ENCODE results near the gene LHFPL2.
"Not testable (repeated sequence)": the region's sequence is repeated elsewhere in the genome, so short reads cannot be mapped to it uniquely, and the experiment has no call there.

LHFPL2 gene

GRCh38 chr5:78689540-78690252 is 41.1 kb upstream of the LHFPL2 start:
- TF ChIP-seq YY1 (IDR thresholded peaks at IDR 0.05; ENCODE audit: insufficient read depth, insufficient read length) (no peak), SUZ12 (IDR thresholded peaks at IDR 0.05; ENCODE audit: extremely low read depth, insufficient read depth, insufficient read length) (no peak), ZNF274 (IDR thresholded peaks at IDR 0.05; ENCODE audit: low read depth, low read length) (no peak)
- no peaks in the 10 kb centered on the region; the same call in 1 of the 2 replicates for H3K9me3 ChIP-seq (ENCODE audit: insufficient read depth, low read length)
- no peaks in the 10 kb centered on the region for H3K4me1 ChIP-seq (ENCODE audit: insufficient read depth, insufficient read length)
- no peak for DNase-seq (ENCODE audit: low read depth, low spot score)
- no peaks in the 10 kb centered on the region for H3K27me3 ChIP-seq (ENCODE audit: insufficient read depth, insufficient read length)
- no peak overlapping the region for H3K9ac ChIP-seq (ENCODE audit: insufficient read length, low read depth)
- no peak overlapping the region for H3K4me3 ChIP-seq (ENCODE audit: insufficient read length, low read depth)
- no peaks in the 10 kb centered on the region for H3K36me3 ChIP-seq (ENCODE audit: insufficient read depth, insufficient read length, low read length)

GRCh38 chr5:78687514-78687913 is 38.9 kb upstream of the LHFPL2 start:
- H3K4me3 ChIP-seq (ENCODE audit: insufficient read length, low read depth); H3K9ac ChIP-seq (ENCODE audit: insufficient read length, low read depth); H3K36me3 ChIP-seq (ENCODE audit: insufficient read depth, insufficient read length, low read length); H3K4me1 ChIP-seq (ENCODE audit: insufficient read depth, insufficient read length); H3K27me3 ChIP-seq (ENCODE audit: insufficient read depth, insufficient read length); DNase-seq (ENCODE audit: low read depth, low spot score); H3K9me3 ChIP-seq (ENCODE audit: insufficient read depth, low read length): not testable (repeated sequence)

- not testable (repeated sequence) for DNase-seq (ENCODE audit: low read depth, low spot score); H3K27me3 ChIP-seq (ENCODE audit: insufficient read depth, insufficient read length); H3K36me3 ChIP-seq (ENCODE audit: insufficient read depth, insufficient read length, low read length)
Measured at GRCh38 chr5:78683905-78684304, 35.3 kb upstream of the LHFPL2 start.

GRCh38 chr5:78679905-78680304 is 31.3 kb upstream of the LHFPL2 start:
- Histone ChIP-seq H3K9me3 (ENCODE audit: insufficient read depth, low read length) (peaks cover 11% of the 10 kb centered on the region; the same call in 1 of the 2 replicates), H3K27me3 (ENCODE audit: insufficient read depth, insufficient read length) (no peaks in the 10 kb centered on the region), H3K4me3 (ENCODE audit: insufficient read length, low read depth) (no peak overlapping the region), H3K36me3 (ENCODE audit: insufficient read depth, insufficient read length, low read length) (no peaks in the 10 kb centered on the region), H3K4me1 (ENCODE audit: insufficient read depth, insufficient read length) (no peaks in the 10 kb centered on the region), H3K9ac (ENCODE audit: insufficient read length, low read depth) (no peak overlapping the region)
- TF ChIP-seq ZNF274 (IDR thresholded peaks at IDR 0.05; ENCODE audit: low read depth, low read length) (no peak), SUZ12 (IDR thresholded peaks at IDR 0.05; ENCODE audit: extremely low read depth, insufficient read depth, insufficient read length) (no peak), YY1 (IDR thresholded peaks at IDR 0.05; ENCODE audit: insufficient read depth, insufficient read length) (no peak)
- DNase-seq (ENCODE audit: low read depth, low spot score), result no peak

More at GRCh38 chr5:78683905-78684304, 35.3 kb upstream of the LHFPL2 start:
- H3K9ac ChIP-seq (ENCODE audit: insufficient read length, low read depth); H3K4me1 ChIP-seq (ENCODE audit: insufficient read depth, insufficient read length); H3K4me3 ChIP-seq (ENCODE audit: insufficient read length, low read depth): not testable (repeated sequence)
- peaks cover 11% of the 10 kb centered on the region; the same call in 1 of the 2 replicates for H3K9me3 ChIP-seq (ENCODE audit: insufficient read depth, low read length)

- TF ChIP-seq YY1 (IDR thresholded peaks at IDR 0.05; ENCODE audit: insufficient read depth, insufficient read length), result no peak
- TF ChIP-seq ZNF274 (IDR thresholded peaks at IDR 0.05; ENCODE audit: low read depth, low read length), result no peak
- TF ChIP-seq SUZ12 (IDR thresholded peaks at IDR 0.05; ENCODE audit: extremely low read depth, insufficient read depth, insufficient read length), result no peak
- H3K36me3 ChIP-seq (ENCODE audit: insufficient read depth, insufficient read length, low read length), result no peaks in the 10 kb centered on the region
- H3K4me1 ChIP-seq (ENCODE audit: insufficient read depth, insufficient read length), result no peaks in the 10 kb centered on the region
- H3K4me3 ChIP-seq (ENCODE audit: insufficient read length, low read depth), result no peak overlapping the region
- no peak for DNase-seq (ENCODE audit: low read depth, low spot score)
- H3K27me3 ChIP-seq (ENCODE audit: insufficient read depth, insufficient read length), result no peaks in the 10 kb centered on the region
- peaks cover 11% of the 10 kb centered on the region; the same call in 1 of the 2 replicates for H3K9me3 ChIP-seq (ENCODE audit: insufficient read depth, low read length)
- H3K9ac ChIP-seq (ENCODE audit: insufficient read length, low read depth), result no peak overlapping the region
Measured at GRCh38 chr5:78677777-78678668, 29.5 kb upstream of the LHFPL2 start.

- H3K4me1 ChIP-seq (ENCODE audit: insufficient read depth, insufficient read length), result no peaks in the 10 kb centered on the region
- no peak overlapping the region for H3K9ac ChIP-seq (ENCODE audit: insufficient read length, low read depth)
- H3K4me3 ChIP-seq (ENCODE audit: insufficient read length, low read depth), result no peak overlapping the region
- TF ChIP-seq ZNF274 (IDR thresholded peaks at IDR 0.05; ENCODE audit: low read depth, low read length), result no peak
- no peak for TF ChIP-seq SUZ12 (IDR thresholded peaks at IDR 0.05; ENCODE audit: extremely low read depth, insufficient read depth, insufficient read length)
- no peak for TF ChIP-seq YY1 (IDR thresholded peaks at IDR 0.05; ENCODE audit: insufficient read depth, insufficient read length)
- no peaks in the 10 kb centered on the region for H3K9me3 ChIP-seq (ENCODE audit: insufficient read depth, low read length)
- no peak for DNase-seq (ENCODE audit: low read depth, low spot score)
- H3K27me3 ChIP-seq (ENCODE audit: insufficient read depth, insufficient read length), result no peaks in the 10 kb centered on the region
- H3K36me3 ChIP-seq (ENCODE audit: insufficient read depth, insufficient read length, low read length), result no peaks in the 10 kb centered on the region
Measured at GRCh38 chr5:78675956-78676730, 27.6 kb upstream of the LHFPL2 start.

GRCh38 chr5:78673827-78674226 is 25.3 kb upstream of the LHFPL2 start:
- DNase-seq (ENCODE audit: low read depth, low spot score); H3K9me3 ChIP-seq (ENCODE audit: insufficient read depth, low read length); H3K4me1 ChIP-seq (ENCODE audit: insufficient read depth, insufficient read length); H3K4me3 ChIP-seq (ENCODE audit: insufficient read length, low read depth); H3K9ac ChIP-seq (ENCODE audit: insufficient read length, low read depth); H3K36me3 ChIP-seq (ENCODE audit: insufficient read depth, insufficient read length, low read length); H3K27me3 ChIP-seq (ENCODE audit: insufficient read depth, insufficient read length): not testable (repeated sequence)
